GM23338 (cell line): ENCODE data around the gene RXYLT1. TPM values are rescaled to one million over a fixed set of nuclear protein-coding genes. Genes with fewer than 3 reads are reported as not detected.

Source experiments
- ATAC-seq: fragments of 200-7000 bp; cut with Tn5 transposase; 3 replicates; pipeline ENCODE4 v1.9.1; 2020
- DNase-seq: peaks from one replicate; pipeline ENCODE4 v3.0.0-alpha.2; 2015; ENCODE audit warnings: low spot score
- H2AFZ ChIP-seq: fragments of 200-600 bp; sonication (generic); 2 replicates; pipeline ENCODE4 v1.8.0; 2016; ENCODE audit warnings: antibody characterized with exemption, mild to moderate bottlenecking, moderate library complexity
- H3F3A ChIP-seq: fragments of 200-600 bp; sonication (generic); replicated peaks from 2 replicates; pipeline ENCODE4 v1.8.0; 2017; ENCODE audit warnings: antibody characterized with exemption, mixed run types, low read depth
- H3K27ac ChIP-seq: fragments of 200-600 bp; sonication (generic); 2 replicates; pipeline ENCODE4 v1.6.1; 2016; ENCODE audit warnings: low read depth
- H3K27me3 ChIP-seq: fragments of 200-600 bp; sonication (generic); 2 replicates; pipeline ENCODE4 v1.8.0; 2016; ENCODE audit warnings: mild to moderate bottlenecking, mixed run types, moderate library complexity; ENCODE audit not compliant: insufficient read depth
- H3K36me3 ChIP-seq: fragments of 200-600 bp; sonication (generic); 2 replicates; pipeline ENCODE4 v1.8.0; 2016; ENCODE audit warnings: mild to moderate bottlenecking; ENCODE audit not compliant: insufficient read depth
- H3K4me1 ChIP-seq: fragments of 200-600 bp; sonication (generic); 2 replicates; pipeline ENCODE4 v1.8.0; 2016; ENCODE audit warnings: mild to moderate bottlenecking, moderate library complexity; ENCODE audit not compliant: insufficient read depth
- H3K4me2 ChIP-seq: fragments of 200-600 bp; sonication (generic); 2 replicates; pipeline ENCODE4 v1.7.1; 2017; ENCODE audit warnings: mixed run types
- H3K4me3 ChIP-seq: fragments of 200-600 bp; sonication (generic); 2 replicates; pipeline ENCODE4 v1.6.1; 2016; ENCODE audit warnings: mixed run types
- H3K79me2 ChIP-seq: fragments of 200-600 bp; sonication (generic); replicated peaks from 2 replicates; pipeline ENCODE4 v1.8.0; 2017; ENCODE audit warnings: mild to moderate bottlenecking; ENCODE audit not compliant: insufficient read depth
- H3K9me2 ChIP-seq: fragments of 200-600 bp; sonication (generic); 2 replicates; pipeline ENCODE4 v1.8.0; 2017; ENCODE audit not compliant: insufficient read depth
- H4K20me1 ChIP-seq: fragments of 200-600 bp; sonication (generic); replicated peaks from 2 replicates; pipeline ENCODE4 v1.8.0; 2017; ENCODE audit warnings: mild to moderate bottlenecking; ENCODE audit not compliant: insufficient read depth
- H3K27ac Mint-ChIP-seq: 2 replicates; pipeline ENCODE4 v1.8.0; 2020; ENCODE audit warnings: inconsistent platforms, mild to moderate bottlenecking, moderate library complexity, mixed read lengths
- H3K27me3 Mint-ChIP-seq: 3 replicates; pipeline ENCODE4 v1.8.0; 2022; ENCODE audit warnings: low read depth, mild to moderate bottlenecking, moderate library complexity, mixed read lengths, inconsistent platforms; ENCODE audit not compliant: insufficient read depth, poor library complexity
- H3K36me3 Mint-ChIP-seq: 3 replicates; pipeline ENCODE4 v1.8.0; 2021; ENCODE audit warnings: low read depth, mild to moderate bottlenecking, inconsistent platforms, moderate library complexity, mixed read lengths
- H3K4me1 Mint-ChIP-seq: 3 replicates; pipeline ENCODE4 v1.8.0; 2020; ENCODE audit warnings: mild to moderate bottlenecking, inconsistent platforms, mixed read lengths
- H3K4me3 Mint-ChIP-seq: 3 replicates; pipeline ENCODE4 v1.8.0; 2021; ENCODE audit warnings: moderate library complexity, mild to moderate bottlenecking, inconsistent platforms, mixed read lengths
- H3K9me3 Mint-ChIP-seq: 3 replicates; pipeline ENCODE4 v1.8.0; 2020; ENCODE audit warnings: moderate library complexity, mild to moderate bottlenecking, inconsistent platforms, mixed read lengths
- CTCF ChIP-seq, 2 experiments: fragments of 200-600 bp in 1 of 2; sonication (generic) in 1 of 2; conservative IDR thresholded peaks; 2 replicates each; pipeline versions ENCODE4 v1.5.1 to v1.6.1; 2016 to 2017; ENCODE audit warnings: antibody characterized with exemption in 2 of 2, low read depth in 2 of 2, mild to moderate bottlenecking in 2 of 2, moderate library complexity in 1 of 2
- ETS1 ChIP-seq: IDR thresholded peaks from 2 replicates; pipeline ENCODE4 v1.6.1; 2016; ENCODE audit warnings: antibody characterized with exemption
- EZH2 ChIP-seq: fragments of 200-600 bp; sonication (generic); IDR thresholded peaks from one replicate; pipeline ENCODE4 v1.8.0; 2017; ENCODE audit warnings: antibody characterized with exemption, mild to moderate bottlenecking, low read depth; ENCODE audit not compliant: unreplicated experiment
- JUNB ChIP-seq: IDR thresholded peaks from one replicate; pipeline ENCODE4 v1.6.1; 2016; ENCODE audit warnings: antibody characterized with exemption; ENCODE audit not compliant: unreplicated experiment
- REST ChIP-seq: IDR thresholded peaks from one replicate; pipeline ENCODE4 v1.6.1; 2018; ENCODE audit warnings: antibody characterized with exemption; ENCODE audit not compliant: unreplicated experiment
- ZNF114 ChIP-seq: fragments of 250-450 bp; sonication (Bioruptor Pico); IDR thresholded peaks from 2 replicates; pipeline ENCODE4 v1.5.0; 2020; ENCODE audit warnings: mild to moderate bottlenecking, moderate library complexity
- polyA plus RNA-seq: library from polyadenylated mRNA; unstranded; fragments of >200 nt; fragmentation: Nextera tagmentation; extraction: Ambion mirVana; gene quantifications from 2 replicates; pipeline ENCODE4 v1.2.1, GENCODE V29; 2016
- total RNA-seq: library from RNA; depleted of rRNA; stranded (reverse); fragments of >200 nt; shearing (Covaris generic); gene quantifications from 2 replicates; pipeline ENCODE4 v1.2.3, GENCODE V29; 2014

The RXYLT1 gene
- total and polyA plus RNA-seq, 2 experiments from 2014 or later = 10.1 to 11.1 TPM

GRCh38 chr12:63795944-63796343, 16.2 kb downstream of the RXYLT1 start:
- Mint-ChIP-seq H3K9me3 (no peaks in the 10 kb centered on the region), H3K4me1 (peaks cover 5% of the 10 kb centered on the region), H3K36me3 (peaks cover 2% of the 10 kb centered on the region; the same call in 1 of the 3 replicates), H3K27me3 (no peaks in the 10 kb centered on the region), H3K4me3 (no peak overlapping the region), H3K27ac (no peak overlapping the region)
- Histone ChIP-seq H3K27ac (no peak overlapping the region), H3K27me3 (no peaks in the 10 kb centered on the region), H4K20me1 (no peaks in the 10 kb centered on the region), H3K9me2 (no peaks in the 10 kb centered on the region), H3K36me3 (0 out of 2 replicates have a peak, but pooled peaks cover 3% of the 10 kb centered on the region), H3K4me3 (no peak overlapping the region), H3K79me2 (no peaks in the 10 kb centered on the region), H3K4me2 (no peak overlapping the region), H3K4me1 (no peaks in the 10 kb centered on the region), H3F3A (no peaks in the 10 kb centered on the region; the same call in 1 of the 2 replicates), H2AFZ (no peak overlapping the region)
- no peak for TF ChIP-seq REST
- TF ChIP-seq JUNB = no peak
- no peak for TF ChIP-seq ETS1
- ATAC-seq = no peak
- DNase-seq = no peak

GRCh38 chr12:63802012-63802608, 22.4 kb downstream of the RXYLT1 start:
- Mint-ChIP-seq H3K27ac (no peak overlapping the region), H3K4me1 (no peaks in the 10 kb centered on the region; the same call in 2 of the 3 replicates), H3K4me3 (no peak overlapping the region), H3K27me3 (no peaks in the 10 kb centered on the region), H3K36me3 (no peaks in the 10 kb centered on the region), H3K9me3 (no peaks in the 10 kb centered on the region)
- no peaks in the 10 kb centered on the region for H3K4me1 ChIP-seq
- no peak for ATAC-seq
- no peak overlapping the region for H3K4me3 ChIP-seq
- H3F3A ChIP-seq = no peaks in the 10 kb centered on the region
- H3K9me2 ChIP-seq = no peaks in the 10 kb centered on the region
- 0 out of 2 replicates have a peak, but pooled peaks cover 1% of the 10 kb centered on the region for H4K20me1 ChIP-seq
- TF ChIP-seq ZNF114 (CRISPR knock-in tag) (no peak), EZH2 (no peak), CTCF (conservative IDR thresholded peaks at IDR 0.05; ENCODE audit: low read depth in 2 of 2) (peak; percentile 45 to 56; a peak in 3 of 4 replicates)
- no peaks in the 10 kb centered on the region for H3K36me3 ChIP-seq
- H2AFZ ChIP-seq = no peak overlapping the region
- H3K27me3 ChIP-seq = no peaks in the 10 kb centered on the region
- no peak overlapping the region for H3K4me2 ChIP-seq
- H3K79me2 ChIP-seq = no peaks in the 10 kb centered on the region
- H3K27ac ChIP-seq = no peak overlapping the region
- DNase-seq = peak; percentile 55
